GM15510 (cell line): ENCODE results near the gene TIAM1.

Experiments used
- POLR2A ChIP-seq: IDR thresholded peaks from 3 replicates; pipeline ENCODE4 v1.6.1; 2011; ENCODE audit warnings: borderline replicate concordance; ENCODE audit not compliant: insufficient read length; ENCODE audit errors: extremely low read depth

Gene TIAM1

GRCh38 chr21:31232344-31232743, 111.7 kb downstream of the TIAM1 start:
- TF ChIP-seq POLR2A: no peak

GRCh38 chr21:31230937-31231336, 113.1 kb downstream of the TIAM1 start:
- no peak for TF ChIP-seq POLR2A

- TF ChIP-seq POLR2A: no peak
These were observed 118.3 kb downstream of the TIAM1 start for GRCh38 chr21:31225713-31226112.

GRCh38 chr21:31222142-31222541, 121.9 kb downstream of the TIAM1 start:
- TF ChIP-seq POLR2A: no peak

- TF ChIP-seq POLR2A: no peak
These were observed 123.0 kb downstream of the TIAM1 start for GRCh38 chr21:31221043-31221442.

- no peak for TF ChIP-seq POLR2A
These were observed 123.5 kb downstream of the TIAM1 start for GRCh38 chr21:31220575-31220974.

- no peak for TF ChIP-seq POLR2A
These were observed 125.0 kb downstream of the TIAM1 start for GRCh38 chr21:31218830-31219608.

- no peak for TF ChIP-seq POLR2A
These were observed 127.9 kb downstream of the TIAM1 start for GRCh38 chr21:31216206-31216605.

GRCh38 chr21:31213787-31214186, 130.3 kb downstream of the TIAM1 start:
- no peak for TF ChIP-seq POLR2A

- no peak for TF ChIP-seq POLR2A
These were observed 132.2 kb downstream of the TIAM1 start for GRCh38 chr21:31211836-31212235.

GRCh38 chr21:31205412-31205811, 138.6 kb downstream of the TIAM1 start:
- no peak for TF ChIP-seq POLR2A

GRCh38 chr21:31204801-31205200, 139.3 kb downstream of the TIAM1 start:
- no peak for TF ChIP-seq POLR2A

- TF ChIP-seq POLR2A: no peak
These were observed 140.5 kb downstream of the TIAM1 start for GRCh38 chr21:31203431-31204054.

- TF ChIP-seq POLR2A: no peak
These were observed 142.5 kb downstream of the TIAM1 start for GRCh38 chr21:31201548-31201947.

- TF ChIP-seq POLR2A: no peak
These were observed 142.9 kb downstream of the TIAM1 start for GRCh38 chr21:31201144-31201543.

- TF ChIP-seq POLR2A: no peak
These were observed 145.5 kb downstream of the TIAM1 start for GRCh38 chr21:31198575-31198974.
